HepG2 (cell line): ENCODE data around the gene ZNF19. TPM values are rescaled to one million over a fixed set of nuclear protein-coding genes. Genes with fewer than 3 reads are reported as not detected.

Source experiments
- FOSL2 ChIP-seq: sonication (generic); formaldehyde crosslinking; IDR thresholded peaks from 2 replicates; pipeline ENCODE4 v1.4.0; 2020; ENCODE audit warnings: missing genetic modification reagents
- FOXO1 ChIP-seq: sonication (generic); formaldehyde crosslinking; IDR thresholded peaks from 2 replicates; pipeline ENCODE4 v1.4.0; 2020; ENCODE audit warnings: missing genetic modification reagents
- HES4 ChIP-seq: sonication (generic); formaldehyde crosslinking; IDR thresholded peaks from 2 replicates; pipeline ENCODE4 v1.9.0; 2021; ENCODE audit warnings: mild to moderate bottlenecking, missing genetic modification reagents, borderline replicate concordance
- JDP2 ChIP-seq: sonication (generic); formaldehyde crosslinking; IDR thresholded peaks from 2 replicates; pipeline ENCODE4 v1.8.1; 2022; ENCODE audit warnings: missing genetic modification reagents, borderline replicate concordance
- KAT2B ChIP-seq: fragments of 150-350 bp; IDR thresholded peaks from 2 replicates; pipeline ENCODE4 v1.6.1; 2014; ENCODE audit warnings: low read depth, low read length, borderline replicate concordance
- KLF11 ChIP-seq: IDR thresholded peaks from 2 replicates; pipeline ENCODE4 v1.6.1; 2016; ENCODE audit warnings: missing compliant biosample characterization
- KLF6 ChIP-seq: IDR thresholded peaks from 2 replicates; pipeline ENCODE4 v1.8.0; 2016; ENCODE audit warnings: missing biosample characterization, missing genetic modification reagents
- KMT2A ChIP-seq: sonication (generic); formaldehyde crosslinking; IDR thresholded peaks from 2 replicates; pipeline ENCODE4 v1.4.0; 2020; ENCODE audit warnings: missing genetic modification reagents
- MIER3 ChIP-seq: IDR thresholded peaks from 2 replicates; pipeline ENCODE4 v1.6.1; 2016; ENCODE audit warnings: missing compliant biosample characterization, borderline replicate concordance
- NR1H2 ChIP-seq: sonication (generic); formaldehyde crosslinking; IDR thresholded peaks from 2 replicates; pipeline ENCODE4 v1.8.1; 2022; ENCODE audit warnings: low read depth, missing genetic modification reagents, borderline replicate concordance
- NR3C1 ChIP-seq: sonication (generic); formaldehyde crosslinking; IDR thresholded peaks from 2 replicates; pipeline ENCODE4 v1.4.0; 2020; ENCODE audit warnings: missing genetic modification reagents
- RARG ChIP-seq: sonication (generic); formaldehyde crosslinking; IDR thresholded peaks from 2 replicates; pipeline ENCODE4 v1.4.0; 2020; ENCODE audit warnings: low read depth, mild to moderate bottlenecking, missing genetic modification reagents
- RXRB ChIP-seq: IDR thresholded peaks from 2 replicates; pipeline ENCODE4 v1.6.1; 2016; ENCODE audit warnings: borderline replicate concordance, missing genetic modification reagents, missing compliant biosample characterization
- SYNCRIP ChIP-seq: fragments of 200-400 bp; formaldehyde crosslinking; IDR thresholded peaks from 2 replicates; pipeline ENCODE4 v1.6.1; 2018; ENCODE audit warnings: mild to moderate bottlenecking, low read depth, low read length; ENCODE audit not compliant: insufficient read depth
- TSC22D2 ChIP-seq: sonication (generic); formaldehyde crosslinking; IDR thresholded peaks from 2 replicates; pipeline ENCODE4 v1.5.1; 2020; ENCODE audit warnings: missing genetic modification reagents, mild to moderate bottlenecking, borderline replicate concordance
- U2AF1 ChIP-seq: fragments of 200-400 bp; formaldehyde crosslinking; optimal IDR thresholded peaks from 2 replicates; pipeline ENCODE3; 2017; ENCODE audit warnings: mild to moderate bottlenecking, low read depth, low read length
- ZNF10 ChIP-seq: sonication (generic); formaldehyde crosslinking; IDR thresholded peaks from 2 replicates; pipeline ENCODE4 v1.4.0; 2020; ENCODE audit warnings: mild to moderate bottlenecking, low read depth, missing genetic modification reagents, borderline replicate concordance
- ZNF230 ChIP-seq: sonication (generic); formaldehyde crosslinking; IDR thresholded peaks from 2 replicates; pipeline ENCODE4 v1.4.0; 2020; ENCODE audit warnings: mild to moderate bottlenecking, missing genetic modification reagents
- ZNF510 ChIP-seq: sonication (generic); formaldehyde crosslinking; IDR thresholded peaks from 2 replicates; pipeline ENCODE4 v1.4.0; 2020; ENCODE audit warnings: low read depth, mild to moderate bottlenecking, missing genetic modification reagents
- ZNF614 ChIP-seq: IDR thresholded peaks from 2 replicates; pipeline ENCODE4 v1.6.1; 2018; ENCODE audit warnings: missing biosample characterization, missing genetic modification reagents, inconsistent platforms, borderline replicate concordance
- ZNF841 ChIP-seq: sonication (generic); formaldehyde crosslinking; IDR thresholded peaks from 2 replicates; pipeline ENCODE4 v1.8.1; 2023; ENCODE audit warnings: missing genetic modification reagents, borderline replicate concordance
- polyA plus RNA-seq, 8 experiments: library from polyadenylated mRNA; depleted of rRNA in 3 of 8; stranded (reverse) in 7 of 8; unstranded in 1 of 8; fragments of >200 nt; fragmentation: Illumina TruSeq in 4 of 8; extraction: Trizol in 4 of 8; gene quantifications; 2 replicates each; pipeline versions ENCODE4 v1.2.1 to v1.2.3, GENCODE V29; 2011 to 2016; ENCODE audit warnings: low read depth in 4 of 8, missing spikeins in 1 of 8, mixed read lengths in 1 of 8; ENCODE audit not compliant: insufficient read depth in 1 of 8
- total RNA-seq, 5 experiments: library from RNA; depleted of rRNA; stranded (reverse); fragments of >200 nt; fragmentation: Illumina TruSeq; extraction: Trizol; gene quantifications; 2 replicates each; pipeline ENCODE4 v1.2.3, GENCODE V29; 2016; ENCODE audit warnings: low read depth in 1 of 5

Gene ZNF19
- total and polyA plus RNA-seq, 2 of the 13 experiments (the other 11 are each of a cell fraction or from before 2014, with no cell fraction given), result 3.2 to 5.8 TPM

GRCh38 chr16:71467810-71468209, 21.3 kb downstream of the ZNF19 start (continued):
- TF ChIP-seq ZNF10 (CRISPR knock-in tag) (no peak), TSC22D2 (CRISPR knock-in tag) (peak; percentile 97), FOSL2 (peak; percentile 65), U2AF1 (no peak), RXRB (CRISPR knock-in tag) (peak; percentile 72), ZNF841 (CRISPR knock-in tag) (peak; percentile 93), RARG (CRISPR knock-in tag) (no peak), KLF6 (CRISPR knock-in tag) (peak; percentile 99), MIER3 (peak; percentile 55; the same call in 1 of the 2 replicates), ZNF230 (CRISPR knock-in tag) (peak; percentile 93), KLF11 (peak; percentile 98), KAT2B (no peak), ZNF614 (CRISPR knock-in tag) (0 out of 2 replicates have a peak, but pooled peaks have one; percentile 67), FOXO1 (peak; percentile 65; the same call in 1 of the 2 replicates), KMT2A (CRISPR knock-in tag) (0 out of 2 replicates have a peak, but pooled peaks have one; percentile 37), JDP2 (CRISPR knock-in tag) (peak; percentile 80; the same call in 1 of the 2 replicates), ZNF510 (CRISPR knock-in tag) (peak; percentile 97), NR3C1 (CRISPR knock-in tag) (no peak), HES4 (CRISPR knock-in tag) (peak; percentile 98), SYNCRIP (no peak), NR1H2 (CRISPR knock-in tag) (peak; percentile 80; the same call in 1 of the 2 replicates)
